NCI-H2107 (cell line): Measurements from ENCODE around the gene RNPEPL1.

ENCODE experiments used
- DNase-seq: peaks from one replicate; lab custom pipeline; 2025; lab: John Stamatoyannopoulos, UW

The RNPEPL1 gene

DNA sequence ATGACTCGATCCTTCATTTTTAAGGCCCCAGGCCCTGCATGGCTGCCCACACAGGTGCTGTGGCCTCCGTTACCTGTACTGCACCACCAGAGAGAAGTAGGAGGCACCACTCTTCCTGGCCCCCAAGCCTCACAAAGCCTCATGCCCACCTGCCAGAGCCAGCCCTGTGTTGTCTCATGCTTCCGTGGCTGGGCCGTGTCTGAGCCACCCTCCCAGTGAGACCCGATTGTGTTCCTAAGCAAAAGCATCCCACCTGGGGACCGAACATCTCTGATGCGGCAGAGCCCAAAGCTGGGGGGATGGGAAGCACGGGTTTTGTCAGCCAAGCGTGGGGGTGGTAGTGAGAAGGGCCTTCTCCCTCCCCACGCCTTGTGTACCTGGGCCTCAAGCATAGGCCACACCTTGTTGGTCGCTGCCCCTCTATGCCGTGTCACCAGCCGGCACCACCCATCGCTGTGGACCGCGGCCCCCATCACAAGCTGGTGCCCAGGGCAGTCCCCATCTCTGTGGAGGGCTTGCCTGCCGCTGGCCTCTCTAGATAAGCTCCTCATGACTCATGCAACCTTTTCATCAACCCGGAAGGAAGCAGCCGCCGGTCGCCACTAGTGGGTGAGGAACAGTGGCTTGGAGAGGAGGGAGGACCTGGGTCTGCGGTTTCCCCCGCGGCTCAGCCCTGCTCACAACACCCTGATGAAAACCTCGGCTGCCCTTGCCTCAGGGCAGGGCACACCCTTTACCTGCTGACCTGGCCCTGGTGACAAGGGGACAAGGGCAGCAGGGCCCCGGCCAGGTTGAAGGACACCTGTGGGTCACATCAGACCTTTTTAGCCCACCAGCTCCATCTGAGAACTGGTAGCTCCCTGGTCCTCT is 2.7 kb upstream of the RNPEPL1 start:
- peak; percentile 61 for DNase-seq

DNA sequence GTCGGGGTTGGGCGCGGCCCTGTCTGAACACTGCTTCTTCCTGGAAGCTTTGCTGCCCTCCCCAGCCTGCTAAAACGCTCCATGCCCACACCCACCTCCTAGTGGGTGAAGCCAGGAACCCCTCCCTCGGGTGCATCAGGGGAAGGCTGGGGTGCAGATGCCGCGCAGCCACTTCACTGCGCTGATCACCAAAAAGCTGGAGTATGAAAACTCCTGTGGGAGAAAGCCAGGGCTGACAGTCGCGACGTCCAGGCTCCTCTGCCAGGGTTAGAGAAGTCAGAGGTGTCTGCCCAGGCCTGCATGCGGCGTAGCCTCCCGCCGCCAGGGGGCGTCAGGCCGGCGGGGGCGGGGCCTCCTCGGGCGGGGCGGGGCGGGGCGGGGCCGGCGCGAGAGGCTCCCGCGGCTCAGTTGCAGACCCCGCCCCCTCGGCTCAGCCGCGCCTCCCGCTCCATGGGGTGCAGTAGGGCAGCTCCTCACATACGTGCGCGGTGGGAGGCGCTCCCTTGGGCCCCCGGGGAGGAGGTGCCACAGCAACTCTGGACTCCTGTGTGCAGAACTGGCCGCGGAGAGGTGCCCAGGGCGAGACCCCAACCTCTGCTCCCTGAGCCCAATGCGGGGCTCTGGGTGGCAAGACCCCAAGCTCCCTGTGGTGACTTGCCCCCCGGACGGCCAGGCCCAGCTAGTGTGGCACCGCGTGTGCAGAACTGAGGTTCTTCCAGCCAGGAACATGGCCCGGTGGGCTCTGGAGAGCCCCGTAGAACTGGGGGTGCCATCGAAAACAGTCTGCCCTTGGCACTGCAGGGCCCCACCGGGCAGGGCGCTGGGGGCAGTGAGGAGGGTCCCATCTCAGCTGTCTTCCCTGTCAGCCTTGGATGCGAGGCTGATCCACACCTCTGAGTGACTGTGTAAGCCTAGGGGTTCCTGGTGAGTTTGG is 1.8 kb upstream of the RNPEPL1 start:
- peak; percentile 78 for DNase-seq

DNA sequence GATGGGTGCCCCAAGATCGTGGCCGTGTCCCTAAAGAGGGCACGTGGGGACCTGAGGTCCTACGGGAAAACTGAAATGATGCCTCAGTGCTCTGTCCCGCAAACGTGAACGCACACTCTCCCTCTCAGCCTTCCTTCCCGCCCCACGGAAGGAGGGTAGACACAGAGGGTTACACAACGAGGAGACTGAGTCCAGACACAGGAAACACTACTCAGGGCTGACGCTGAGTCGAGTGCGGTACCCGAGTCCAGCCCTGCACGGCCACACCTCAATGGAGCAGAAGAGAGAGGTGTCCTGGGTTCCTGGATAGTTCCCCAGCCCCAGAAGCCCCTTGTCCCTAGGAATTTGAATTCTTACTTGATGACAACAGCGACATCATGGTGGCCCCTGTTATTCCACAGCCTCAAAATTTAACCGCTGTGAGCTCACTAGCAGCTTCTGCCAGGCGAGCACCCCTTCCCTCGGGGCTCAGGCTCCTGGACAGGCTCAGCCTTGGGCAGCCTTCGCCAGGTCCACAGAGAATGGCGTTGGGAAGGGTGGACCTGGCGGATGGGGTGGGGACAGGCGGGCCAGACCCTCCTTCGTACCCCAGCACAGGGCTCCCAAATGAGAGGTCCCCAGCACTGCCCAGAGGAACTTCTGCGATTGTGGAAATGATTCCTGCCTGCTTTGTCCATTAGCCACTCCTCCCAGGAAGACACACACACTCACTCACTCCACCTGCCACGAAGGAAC is 980 bp upstream of the RNPEPL1 start:
- DNase-seq, result no peak

DNA sequence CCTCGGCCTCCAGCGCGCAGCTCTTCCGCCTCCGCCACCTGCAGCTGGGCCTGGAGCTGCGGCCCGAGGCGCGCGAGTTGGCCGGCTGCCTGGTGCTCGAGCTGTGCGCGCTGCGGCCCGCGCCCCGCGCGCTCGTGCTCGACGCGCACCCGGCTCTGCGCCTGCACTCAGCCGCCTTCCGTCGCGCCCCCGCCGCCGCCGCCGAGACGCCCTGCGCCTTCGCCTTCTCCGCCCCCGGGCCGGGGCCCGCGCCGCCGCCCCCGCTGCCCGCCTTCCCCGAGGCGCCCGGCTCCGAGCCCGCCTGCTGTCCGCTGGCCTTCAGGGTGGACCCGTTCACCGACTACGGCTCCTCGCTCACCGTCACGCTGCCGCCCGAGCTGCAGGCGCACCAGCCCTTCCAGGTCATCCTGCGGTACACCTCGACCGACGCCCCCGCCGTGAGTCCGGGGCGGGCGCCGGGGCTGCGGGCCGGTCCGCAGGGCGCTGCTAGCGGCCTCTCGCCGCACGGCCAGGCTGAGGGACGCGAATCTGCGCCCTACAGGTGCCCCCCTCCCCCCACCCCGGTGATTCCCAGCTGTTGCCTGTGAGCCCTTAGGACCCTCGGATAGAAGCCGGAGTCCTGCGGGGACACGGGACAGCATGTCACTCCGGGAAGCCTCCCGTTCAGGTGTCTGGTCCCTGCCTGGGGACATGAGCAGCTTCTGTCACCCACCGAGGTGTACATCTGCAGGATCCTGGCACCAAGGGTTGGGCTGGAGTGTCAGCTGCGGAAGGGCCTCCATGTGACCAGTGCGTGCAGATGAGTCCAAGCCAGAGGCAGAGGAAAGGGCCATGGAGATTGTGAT is 616 bp downstream of the RNPEPL1 start:
- peak; percentile 9 for DNase-seq

DNA sequence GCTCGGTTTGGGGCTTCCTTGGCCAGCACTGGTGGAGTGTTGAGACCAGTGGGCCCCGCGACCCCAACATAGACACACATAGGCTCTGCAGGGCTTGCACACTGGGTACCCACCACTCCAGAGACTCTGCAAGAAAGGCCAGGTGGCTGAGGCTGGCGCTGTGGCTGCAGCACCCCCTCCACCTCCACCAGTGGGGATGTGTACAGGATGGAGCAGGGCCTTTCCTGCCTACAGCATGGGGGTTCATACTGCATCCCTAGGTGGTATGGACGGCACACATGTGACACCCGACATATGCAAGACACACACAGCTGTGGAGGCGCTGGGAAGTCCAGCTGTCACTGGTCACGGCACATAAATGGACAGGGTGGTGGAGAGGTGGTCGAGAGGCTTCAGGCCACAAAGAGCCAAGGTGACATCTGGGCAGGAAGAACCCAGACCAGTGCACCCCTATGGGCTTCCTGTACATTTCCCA is 1.3 kb downstream of the RNPEPL1 start:
- no peak for DNase-seq

DNA sequence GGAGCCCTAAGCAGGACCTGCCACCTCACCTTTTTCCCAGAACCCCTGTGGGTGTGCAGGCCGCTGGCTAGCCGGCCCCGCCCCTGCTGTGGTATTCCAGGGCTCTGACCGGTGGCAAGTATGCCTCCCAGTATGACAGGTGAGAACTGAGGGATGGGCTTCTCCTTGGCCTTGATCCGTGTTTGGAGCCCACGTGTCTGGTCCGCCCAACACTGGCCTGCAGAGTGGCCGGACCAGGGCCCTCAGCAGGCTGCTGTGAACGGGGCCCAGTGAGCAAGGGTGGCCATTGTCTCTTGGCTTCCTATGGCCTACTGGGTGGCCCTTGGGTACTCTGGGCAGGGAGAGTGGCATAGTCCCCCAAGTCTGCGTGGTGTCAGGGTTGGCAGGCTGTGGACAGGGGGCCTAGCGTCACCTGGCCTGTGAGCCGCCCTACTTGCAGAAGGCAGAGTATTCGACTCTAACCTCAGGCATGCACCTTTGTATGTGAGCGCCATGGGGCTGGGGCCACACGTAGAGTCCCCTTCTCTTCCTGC is 1.8 kb downstream of the RNPEPL1 start:
- DNase-seq, result no peak

DNA sequence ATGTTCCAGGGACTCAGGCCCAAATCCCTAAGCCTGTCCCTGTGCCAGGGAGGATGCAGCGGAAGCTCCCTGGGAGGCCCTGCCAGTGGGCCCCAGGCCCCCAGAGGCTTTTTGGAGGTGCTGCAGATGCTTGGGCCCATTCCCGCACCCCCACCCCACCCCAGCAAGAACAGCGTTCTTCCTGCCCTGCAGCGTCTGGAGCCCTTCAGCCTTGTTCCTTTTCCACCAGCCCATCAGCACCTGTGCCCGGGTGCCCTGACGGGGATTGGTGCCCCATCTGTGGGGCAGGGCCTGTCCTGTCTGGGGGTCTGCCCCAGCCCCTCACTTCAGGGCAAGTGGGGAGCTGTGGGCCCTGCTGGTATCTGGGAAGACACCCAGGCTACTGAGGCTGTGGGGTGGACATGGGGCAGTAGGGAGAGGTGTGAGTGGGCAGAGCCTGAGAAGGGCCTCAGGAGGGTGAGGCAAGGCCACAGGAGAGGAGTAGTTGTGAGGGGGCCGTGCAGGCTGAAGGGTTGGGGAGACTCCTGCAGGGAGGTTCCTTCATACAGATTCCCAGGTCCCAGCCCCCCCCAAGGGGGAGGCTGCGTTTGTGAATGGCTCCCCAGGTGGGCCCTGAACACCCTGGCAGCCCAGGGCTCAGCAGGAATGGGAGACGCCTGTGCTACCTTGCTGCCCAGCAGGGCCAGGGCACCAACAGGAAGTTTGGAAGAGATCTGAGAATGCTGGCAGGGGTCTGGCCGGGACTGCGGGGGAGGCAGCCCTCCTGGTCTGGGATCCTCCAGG is 2.4 kb downstream of the RNPEPL1 start:
- DNase-seq, result no peak

DNA sequence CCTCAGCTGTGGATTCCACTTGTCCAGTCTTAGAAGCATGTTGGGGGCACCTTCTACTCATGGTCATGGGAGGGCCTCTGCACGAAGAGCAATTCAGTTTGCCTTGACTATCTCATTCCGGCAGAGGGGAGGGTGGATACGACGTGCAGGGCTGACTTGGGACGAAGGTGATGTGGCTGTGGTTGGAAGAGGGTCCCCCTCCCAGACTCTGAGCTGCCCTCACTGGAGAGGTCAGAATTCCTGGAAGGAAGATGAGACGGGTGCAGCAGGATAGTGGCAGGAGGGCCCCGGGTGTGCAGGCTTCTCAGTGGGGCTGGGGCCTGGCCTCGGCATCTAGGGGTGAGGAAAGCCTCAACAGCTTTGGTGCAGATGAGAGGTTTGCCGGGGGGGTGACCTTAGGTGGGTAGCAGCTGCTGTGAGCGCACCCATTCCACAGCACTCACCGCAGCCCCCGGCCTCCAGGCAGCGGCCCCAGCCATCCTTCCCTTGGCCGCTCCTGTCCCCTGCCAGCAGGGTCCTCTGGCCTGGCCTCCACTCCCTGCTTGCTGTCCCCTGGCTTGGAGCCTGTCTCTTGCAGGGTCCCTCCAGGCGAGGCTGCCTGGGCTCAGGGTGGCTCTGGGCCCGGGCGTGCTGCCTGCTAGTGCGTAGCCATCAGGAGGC is 3.2 kb downstream of the RNPEPL1 start:
- DNase-seq, result no peak

DNA sequence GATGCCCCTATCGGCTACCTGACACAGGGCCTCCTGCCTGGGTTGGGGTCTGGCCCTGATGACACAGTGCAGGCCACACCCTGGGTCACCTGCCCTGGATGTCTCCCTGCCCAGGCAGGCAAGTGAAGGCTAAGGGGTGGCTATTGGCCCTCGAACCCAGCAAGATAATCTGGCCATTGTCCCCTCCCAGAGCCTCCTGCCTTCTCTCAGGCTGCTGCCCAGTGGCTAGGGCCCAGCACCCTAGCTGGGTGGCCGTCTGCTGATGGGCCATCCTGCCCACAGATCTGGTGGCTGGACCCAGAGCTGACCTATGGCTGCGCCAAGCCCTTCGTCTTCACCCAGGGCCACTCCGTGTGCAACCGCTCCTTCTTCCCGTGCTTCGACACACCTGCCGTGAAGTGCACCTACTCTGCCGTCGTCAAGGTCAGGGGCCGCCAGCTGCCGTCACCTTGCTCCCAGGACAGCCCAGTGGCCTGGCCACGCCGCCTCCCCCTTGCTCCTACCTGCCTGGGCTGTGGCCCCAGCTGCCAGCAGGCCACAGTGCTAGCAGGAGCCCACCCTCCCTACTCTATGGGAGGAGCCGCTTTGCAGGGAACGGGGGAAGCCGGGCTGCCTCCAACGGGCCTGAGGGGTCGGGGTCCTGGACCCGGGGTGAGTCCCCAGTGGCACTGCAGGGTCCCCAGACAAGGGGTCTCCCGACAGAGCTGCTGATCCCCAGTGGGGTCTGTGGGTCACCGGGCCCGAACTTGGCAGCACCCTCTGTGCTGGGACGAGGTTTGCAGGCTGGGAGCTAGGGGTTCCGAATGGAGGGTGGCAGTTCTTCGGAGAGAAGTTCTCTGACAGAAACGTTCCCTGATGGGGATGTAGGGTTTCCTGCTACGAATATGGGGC is 4.1 kb downstream of the RNPEPL1 start:
- DNase-seq, result no peak

DNA sequence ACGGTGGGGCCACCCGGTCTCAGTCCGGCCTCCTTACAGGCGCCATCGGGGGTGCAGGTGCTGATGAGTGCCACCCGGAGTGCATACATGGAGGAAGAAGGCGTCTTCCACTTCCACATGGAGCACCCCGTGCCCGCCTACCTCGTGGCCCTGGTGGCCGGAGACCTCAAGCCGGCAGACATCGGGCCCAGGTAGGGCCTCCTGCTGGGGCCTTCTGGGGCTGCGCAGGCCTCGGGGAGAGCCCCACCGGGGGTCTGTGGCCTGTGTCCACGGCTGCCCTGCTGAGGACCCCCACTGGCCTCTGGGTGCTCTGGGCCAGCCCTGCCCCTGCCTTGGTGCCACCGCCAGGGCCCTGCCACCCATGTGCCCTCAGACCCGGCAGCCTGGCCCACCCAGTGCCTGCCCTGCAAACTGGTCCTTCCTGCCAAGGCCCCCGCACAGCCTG is 4.8 kb downstream of the RNPEPL1 start:
- no peak for DNase-seq

DNA sequence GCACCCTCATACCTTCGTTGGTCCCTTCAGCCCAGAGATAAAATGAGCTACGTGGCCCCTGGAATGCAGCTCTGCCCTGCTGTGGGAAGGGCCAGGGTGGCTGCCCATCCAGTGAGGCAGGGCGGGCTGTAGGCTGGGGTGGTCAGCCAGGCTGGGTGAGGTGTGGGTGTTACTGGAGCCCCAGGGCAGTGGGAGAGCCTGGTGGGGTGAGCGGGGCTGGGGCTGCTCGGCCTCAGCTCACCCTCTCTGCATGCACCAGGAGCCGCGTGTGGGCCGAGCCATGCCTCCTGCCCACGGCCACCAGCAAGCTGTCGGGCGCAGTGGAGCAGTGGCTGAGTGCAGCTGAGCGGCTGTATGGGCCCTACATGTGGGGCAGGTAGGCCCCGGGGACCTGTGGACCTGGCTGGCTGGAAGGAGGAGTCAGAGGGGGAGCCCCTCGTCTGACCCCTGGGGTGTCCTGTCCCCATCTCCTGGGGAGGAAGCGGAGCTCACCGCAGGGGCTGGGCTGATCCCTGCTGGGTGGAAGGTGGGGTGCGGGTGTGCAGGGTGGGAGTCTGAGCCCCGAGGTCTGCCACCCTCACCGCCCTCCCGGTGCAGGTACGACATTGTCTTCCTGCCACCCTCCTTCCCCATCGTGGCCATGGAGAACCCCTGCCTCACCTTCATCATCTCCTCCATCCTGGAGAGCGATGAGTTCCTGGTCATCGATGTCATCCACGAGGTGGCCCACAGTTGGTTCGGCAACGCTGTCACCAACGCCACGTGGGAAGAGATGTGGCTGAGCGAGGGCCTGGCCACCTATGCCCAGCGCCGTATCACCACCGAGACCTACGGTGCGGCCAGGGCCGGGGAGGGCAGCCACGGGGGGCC is 5.5 kb downstream of the RNPEPL1 start:
- no peak for DNase-seq

DNA sequence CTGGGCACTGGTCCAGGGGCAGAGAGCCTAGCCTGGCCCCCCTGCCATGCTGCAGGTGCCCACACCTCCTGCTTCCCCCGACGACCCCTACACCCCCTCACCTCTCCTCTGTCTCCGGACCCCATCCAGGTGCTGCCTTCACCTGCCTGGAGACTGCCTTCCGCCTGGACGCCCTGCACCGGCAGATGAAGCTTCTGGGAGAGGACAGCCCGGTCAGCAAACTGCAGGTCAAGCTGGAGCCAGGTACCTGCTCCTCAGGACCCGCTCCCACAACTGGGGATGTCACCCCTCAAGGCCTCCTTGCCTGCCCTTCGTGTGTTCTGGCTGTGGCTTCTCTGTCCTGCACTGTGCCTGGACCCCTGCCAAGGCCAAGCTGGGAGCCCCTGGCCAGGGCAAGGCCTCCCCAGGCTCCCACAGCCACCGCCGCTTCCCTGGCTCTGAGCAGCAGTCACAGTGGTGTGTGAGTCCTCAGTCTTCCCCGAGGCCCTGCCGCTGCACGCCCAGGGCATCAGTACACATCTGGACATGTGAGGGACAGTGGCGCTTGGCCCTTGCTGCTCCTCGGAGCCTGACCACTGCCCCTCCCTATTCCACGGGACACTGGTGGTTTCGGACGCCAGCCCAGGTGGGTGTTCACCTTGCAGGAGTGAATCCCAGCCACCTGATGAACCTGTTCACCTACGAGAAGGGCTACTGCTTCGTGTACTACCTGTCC is 6.3 kb downstream of the RNPEPL1 start:
- no peak for DNase-seq

DNA sequence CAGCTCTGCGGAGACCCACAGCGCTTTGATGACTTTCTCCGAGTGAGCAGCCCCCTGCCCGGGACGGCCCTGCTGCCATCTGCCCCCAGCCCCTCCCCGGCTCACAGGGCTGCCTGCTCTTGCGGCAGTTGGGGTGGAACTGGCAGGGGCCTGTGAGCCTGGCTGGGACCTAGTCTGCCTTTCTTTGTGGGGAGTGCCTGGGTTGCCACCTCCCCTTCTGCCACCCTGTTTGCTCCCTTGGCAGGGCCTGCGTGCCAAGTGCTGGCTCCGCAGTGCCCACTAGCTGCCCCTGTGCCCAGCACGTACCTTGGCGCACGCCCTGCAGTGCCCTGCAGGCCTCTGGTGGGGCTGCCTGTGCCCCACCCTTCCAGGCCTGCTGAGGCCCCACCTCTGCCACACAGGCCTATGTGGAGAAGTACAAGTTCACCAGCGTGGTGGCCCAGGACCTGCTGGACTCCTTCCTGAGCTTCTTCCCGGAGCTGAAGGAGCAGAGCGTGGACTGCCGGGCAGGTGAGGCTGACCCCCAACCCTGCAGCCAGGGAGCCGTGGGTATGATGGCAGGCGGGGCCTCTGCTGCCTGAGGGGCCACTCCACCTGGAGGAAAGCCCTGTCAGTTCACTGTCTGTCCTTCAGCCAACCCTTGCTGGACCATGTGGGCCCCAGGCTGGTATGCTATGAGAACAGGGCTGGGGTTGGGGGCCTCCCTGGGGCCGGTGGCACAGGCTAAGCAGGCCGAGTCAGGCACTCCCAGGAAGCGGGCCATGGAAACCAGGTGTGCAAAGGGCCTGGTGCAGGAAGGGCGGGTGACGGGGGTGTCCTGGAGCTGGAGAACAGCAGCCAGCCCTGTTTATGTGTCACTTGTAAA is 7.0 kb downstream of the RNPEPL1 start:
- no peak for DNase-seq

DNA sequence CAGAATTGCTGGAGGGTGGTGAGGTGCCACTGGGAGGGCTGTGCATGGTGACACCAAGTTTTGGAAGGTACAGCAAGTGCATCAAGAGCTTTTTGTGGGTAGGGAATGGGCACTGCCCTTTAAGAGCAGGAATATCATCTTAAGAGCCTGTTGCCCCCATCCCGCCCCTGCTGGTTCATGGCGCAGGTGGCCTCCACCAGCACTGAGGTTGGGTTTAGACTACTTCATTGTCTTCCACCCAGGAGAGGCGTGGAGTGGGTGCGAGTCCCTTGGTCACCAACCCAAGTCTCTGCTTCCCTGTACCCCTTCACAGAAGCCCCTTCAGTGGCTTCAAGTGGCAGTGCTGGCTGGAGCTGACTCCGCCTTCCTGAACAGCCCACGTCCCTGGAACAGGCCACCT is 7.8 kb downstream of the RNPEPL1 start:
- DNase-seq, result no peak

DNA sequence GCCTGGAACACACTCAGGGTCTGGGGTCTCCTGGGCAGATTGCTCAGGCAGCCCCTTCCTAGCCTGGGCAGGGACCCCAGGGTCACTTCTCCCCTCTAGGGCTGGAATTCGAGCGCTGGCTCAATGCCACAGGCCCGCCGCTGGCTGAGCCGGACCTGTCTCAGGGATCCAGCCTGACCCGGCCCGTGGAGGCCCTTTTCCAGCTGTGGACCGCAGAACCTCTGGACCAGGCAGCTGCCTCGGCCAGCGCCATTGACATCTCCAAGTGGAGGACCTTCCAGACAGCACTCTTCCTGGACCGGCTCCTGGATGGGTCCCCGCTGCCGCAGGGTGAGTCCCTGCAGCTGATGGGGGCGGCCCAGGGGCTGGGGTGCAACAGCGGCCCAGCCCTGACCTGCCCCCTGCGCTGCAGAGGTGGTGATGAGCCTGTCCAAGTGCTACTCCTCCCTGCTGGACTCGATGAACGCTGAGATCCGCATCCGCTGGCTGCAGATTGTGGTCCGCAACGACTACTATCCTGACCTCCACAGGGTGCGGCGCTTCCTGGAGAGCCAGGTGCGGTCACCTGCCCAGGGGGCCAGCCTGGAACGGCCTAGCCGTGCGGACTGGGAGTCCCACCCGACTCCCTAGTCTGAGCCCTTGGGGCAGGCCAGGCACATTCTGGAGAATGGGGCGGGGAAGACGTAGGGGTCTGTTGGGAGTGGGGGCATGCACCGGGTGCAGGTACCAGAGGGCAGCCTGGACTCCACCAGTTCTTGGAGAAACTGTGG is 8.3 kb downstream of the RNPEPL1 start:
- no peak for DNase-seq
